MCF 10A (cell line): ENCODE data around the gene THADA. TPM values are rescaled to one million over a fixed set of nuclear protein-coding genes. Genes with fewer than 3 reads are reported as not detected.

Source experiments
- BruUV-seq: library from RNA; stranded (reverse); fragments of 400-500 nt; replicated peaks from 2 replicates; lab custom pipeline; 2021; lab: Mats Ljungman, UMichigan
- CTCF ChIA-PET: fragments of 300-600 bp; sonication (Branson Sonifier 250); formaldehyde crosslinking; extraction: SDS; loops from one replicate; lab custom pipeline; 2021; ENCODE audit warnings: antibody characterized with exemption, inconsistent platforms; lab: Yijun Ruan, JAX
- POLR2A ChIA-PET: fragments of 300-600, 350-650 bp; sonication (Branson Sonifier 250); formaldehyde crosslinking; extraction: SDS; loops from one replicate; lab custom pipeline; 2020; ENCODE audit warnings: antibody characterized with exemption, inconsistent platforms; lab: Yijun Ruan, JAX
- DNase-seq: peaks from one replicate; pipeline ENCODE4 v3.0.0-alpha.2; 2018; ENCODE audit not compliant: unreplicated experiment
- H3K27ac Mint-ChIP-seq: one replicate; pipeline ENCODE4 v1.8.0; 2022; ENCODE audit warnings: mild to moderate bottlenecking, low read depth, mixed read lengths; ENCODE audit not compliant: unreplicated experiment
- H3K27me3 Mint-ChIP-seq: one replicate; pipeline ENCODE4 v1.8.0; 2022; ENCODE audit warnings: mixed read lengths; ENCODE audit not compliant: insufficient read depth, unreplicated experiment
- H3K36me3 Mint-ChIP-seq: one replicate; pipeline ENCODE4 v1.8.0; 2022; ENCODE audit warnings: mild to moderate bottlenecking, moderate library complexity, mixed read lengths; ENCODE audit not compliant: insufficient read depth, unreplicated experiment
- H3K4me1 Mint-ChIP-seq: one replicate; pipeline ENCODE4 v1.8.0; 2022; ENCODE audit warnings: mixed read lengths; ENCODE audit not compliant: insufficient read depth, unreplicated experiment
- H3K4me3 Mint-ChIP-seq: one replicate; pipeline ENCODE4 v1.8.0; 2022; ENCODE audit warnings: mild to moderate bottlenecking, moderate library complexity, mixed read lengths; ENCODE audit not compliant: unreplicated experiment
- H3K9me3 Mint-ChIP-seq: one replicate; pipeline ENCODE4 v1.8.0; 2022; ENCODE audit warnings: mixed read lengths; ENCODE audit not compliant: unreplicated experiment
- intact Hi-C: fragments of 100-400 bp; cut with micrococcal nuclease; formaldehyde crosslinking; loops from 2 replicates; pipeline ENCODE4 v1.14.1; 2022
- total RNA-seq: library from RNA; stranded (reverse); gene quantifications from 2 replicates; pipeline ENCODE4 v1.2.3, GENCODE V29; 2022
- TF ChIP-seq, protein P1 (sequence below): fragments of 200-600 bp; IDR thresholded peaks from one replicate; pipeline ENCODE4 v1.8.0; 2022; ENCODE audit warnings: antibody characterized with exemption, mild to moderate bottlenecking; ENCODE audit not compliant: unreplicated experiment

The THADA gene
- total RNA-seq, 1 experiment from 2014 or later = 49.8 TPM

DNA sequence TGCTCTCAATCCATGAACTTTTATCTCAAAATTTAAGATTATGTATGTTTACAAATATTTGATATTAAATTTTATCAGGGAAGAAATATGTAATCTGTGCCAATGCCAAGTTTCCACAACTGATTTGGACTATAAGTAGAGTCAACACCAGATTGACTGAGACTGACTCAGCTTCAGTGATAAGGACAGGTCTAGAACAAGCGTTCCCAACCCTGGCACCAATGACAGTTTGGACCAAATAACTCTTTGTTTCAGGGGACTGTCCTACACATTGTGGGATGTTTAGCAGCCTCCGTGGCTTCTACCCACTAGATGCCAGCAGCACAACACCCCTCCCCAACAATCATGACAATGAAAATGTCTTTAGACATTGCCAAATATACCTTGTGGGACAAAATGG lies 165.3 kb downstream of the THADA start:
- Mint-ChIP-seq H3K27me3 (no peaks in the 10 kb centered on the region), H3K27ac (no peak overlapping the region), H3K36me3 (peaks cover 28% of the 10 kb centered on the region), H3K9me3 (no peaks in the 10 kb centered on the region), H3K4me3 (no peak overlapping the region), H3K4me1 (peaks cover 10% of the 10 kb centered on the region)
- intact Hi-C loops = no loop called here
- TF ChIP-seq, protein P1, sequence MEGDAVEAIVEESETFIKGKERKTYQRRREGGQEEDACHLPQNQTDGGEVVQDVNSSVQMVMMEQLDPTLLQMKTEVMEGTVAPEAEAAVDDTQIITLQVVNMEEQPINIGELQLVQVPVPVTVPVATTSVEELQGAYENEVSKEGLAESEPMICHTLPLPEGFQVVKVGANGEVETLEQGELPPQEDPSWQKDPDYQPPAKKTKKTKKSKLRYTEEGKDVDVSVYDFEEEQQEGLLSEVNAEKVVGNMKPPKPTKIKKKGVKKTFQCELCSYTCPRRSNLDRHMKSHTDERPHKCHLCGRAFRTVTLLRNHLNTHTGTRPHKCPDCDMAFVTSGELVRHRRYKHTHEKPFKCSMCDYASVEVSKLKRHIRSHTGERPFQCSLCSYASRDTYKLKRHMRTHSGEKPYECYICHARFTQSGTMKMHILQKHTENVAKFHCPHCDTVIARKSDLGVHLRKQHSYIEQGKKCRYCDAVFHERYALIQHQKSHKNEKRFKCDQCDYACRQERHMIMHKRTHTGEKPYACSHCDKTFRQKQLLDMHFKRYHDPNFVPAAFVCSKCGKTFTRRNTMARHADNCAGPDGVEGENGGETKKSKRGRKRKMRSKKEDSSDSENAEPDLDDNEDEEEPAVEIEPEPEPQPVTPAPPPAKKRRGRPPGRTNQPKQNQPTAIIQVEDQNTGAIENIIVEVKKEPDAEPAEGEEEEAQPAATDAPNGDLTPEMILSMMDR = no peak
- POLR2A ChIA-PET = interaction anchor here (0.6 to 1.5 kb wide), 4 partner anchors 24 to 401 kb away, joined by 3 to 6 read pairs (median 3); no protein-coding TSS in a partner anchor
- CTCF ChIA-PET = interaction anchor here (0.6 to 0.8 kb wide), 2 partner anchors 25 to 602 kb away, joined by 3 read pairs; no protein-coding TSS in a partner anchor
- DNase-seq = no peak
- no TSS peak for BruUV-seq

DNA sequence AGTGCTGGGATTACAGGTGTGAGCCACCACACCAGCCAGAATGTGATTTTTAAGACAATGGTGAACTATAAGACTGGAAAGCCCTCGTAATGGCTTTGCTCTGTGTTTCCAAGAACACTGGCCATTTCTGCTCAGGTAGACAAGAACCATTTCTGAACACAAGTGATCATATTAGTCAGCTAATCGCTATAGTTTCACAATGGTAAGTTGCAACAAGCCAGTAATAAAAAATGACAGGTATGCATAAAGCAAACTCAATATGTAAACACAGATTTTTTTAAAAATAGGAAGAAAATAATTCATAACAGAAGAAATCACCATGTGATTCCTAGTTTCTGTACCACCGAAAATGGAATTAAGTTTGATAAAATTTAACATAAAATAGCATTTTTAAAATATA lies 166.5 kb downstream of the THADA start:
- CTCF ChIA-PET = no interaction called here
- TF ChIP-seq, protein P1 = no peak
- no peaks in the 10 kb centered on the region for H3K27me3 Mint-ChIP-seq
- POLR2A ChIA-PET = interaction anchor here (0.9 to 1.5 kb wide), 6 partner anchors 10 to 91 kb away, joined by 3 to 4 read pairs (median 3); no protein-coding TSS in a partner anchor
- intact Hi-C loops = no loop called here
- peak overlapping the region; percentile 16 for H3K27ac Mint-ChIP-seq
- BruUV-seq = no TSS peak
- H3K4me3 Mint-ChIP-seq = no peak overlapping the region
- no peaks in the 10 kb centered on the region for H3K9me3 Mint-ChIP-seq
- peak; percentile 15 for DNase-seq
- peaks cover 12% of the 10 kb centered on the region for H3K4me1 Mint-ChIP-seq
- peaks cover 35% of the 10 kb centered on the region for H3K36me3 Mint-ChIP-seq

DNA sequence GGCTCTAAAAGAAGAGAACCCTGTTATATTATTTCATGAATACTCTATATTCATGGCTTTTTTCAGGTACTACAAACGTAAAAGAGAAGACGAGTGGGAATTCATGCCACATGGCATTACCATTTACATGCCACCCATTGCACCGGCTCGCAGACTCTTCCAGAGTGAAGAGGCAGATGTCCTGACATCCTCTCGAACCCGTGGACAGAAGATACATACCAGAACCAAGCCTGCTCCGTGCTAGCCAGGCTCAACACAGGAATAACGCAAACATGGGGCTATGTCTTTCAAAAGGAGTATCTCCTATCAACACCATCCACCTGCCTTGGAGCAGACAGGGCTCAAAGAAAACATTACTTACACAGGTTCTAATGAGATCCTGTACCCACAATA lies 168.8 kb downstream of the THADA start:
- H3K4me1 Mint-ChIP-seq = peaks cover 16% of the 10 kb centered on the region
- DNase-seq = no peak
- TF ChIP-seq, protein P1 = no peak
- intact Hi-C loops = no loop called here
- H3K36me3 Mint-ChIP-seq = peaks cover 28% of the 10 kb centered on the region
- H3K9me3 Mint-ChIP-seq = no peaks in the 10 kb centered on the region
- H3K27me3 Mint-ChIP-seq = no peaks in the 10 kb centered on the region
- peak overlapping the region; percentile 91 for H3K27ac Mint-ChIP-seq
- no peak overlapping the region for H3K4me3 Mint-ChIP-seq
- POLR2A ChIA-PET = interaction anchor here (0.5 to 2.7 kb wide), 20 partner anchors 8 to 295 kb away, joined by 3 to 22 read pairs (median 4); no protein-coding TSS in a partner anchor
- no TSS peak for BruUV-seq
- CTCF ChIA-PET = interaction anchor here (0.5 kb wide), 1 partner anchor 1098 kb away, joined by 3 read pairs; no protein-coding TSS in a partner anchor

DNA sequence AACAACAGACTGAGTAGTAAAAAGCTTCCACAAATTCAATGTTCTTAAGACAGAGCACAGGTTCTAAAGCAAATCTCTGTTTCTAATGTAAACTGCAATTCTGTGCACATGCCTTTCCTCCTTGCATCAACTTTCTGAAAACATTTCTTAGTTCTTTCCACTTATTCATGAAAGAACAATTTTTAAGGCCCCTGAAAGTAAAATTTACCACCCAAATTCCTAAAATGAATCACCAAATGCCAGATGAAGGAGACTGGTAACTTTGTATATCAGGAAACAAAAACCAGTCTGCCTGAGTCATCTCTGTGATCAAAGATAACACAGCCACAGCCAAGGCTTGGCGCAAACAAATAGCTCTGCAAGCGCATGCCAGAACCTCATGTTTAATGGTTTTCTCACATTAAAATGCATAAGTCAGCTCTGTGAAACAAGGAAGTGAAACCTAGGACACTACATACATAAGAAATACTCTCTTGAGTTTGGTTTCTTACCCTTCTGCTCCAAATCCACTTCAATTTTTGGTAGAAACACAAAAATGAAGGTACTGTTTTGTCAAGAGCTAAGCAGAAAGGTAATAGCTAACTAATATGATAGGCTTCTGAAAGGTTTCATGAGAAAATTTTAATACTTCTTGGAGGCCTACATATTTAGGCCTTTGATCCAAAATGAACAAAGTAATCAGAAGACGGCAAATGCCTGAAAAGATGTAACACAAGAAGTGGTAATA lies 169.4 kb downstream of the THADA start:
- no TSS peak for BruUV-seq
- H3K4me1 Mint-ChIP-seq = peaks cover 16% of the 10 kb centered on the region
- CTCF ChIA-PET = interaction anchor here (0.5 kb wide), 1 partner anchor 1097 kb away, joined by 3 read pairs; no protein-coding TSS in a partner anchor

More for the DNA sequence above, 169.4 kb downstream of the THADA start:
- TF ChIP-seq, protein P1 = no peak
- intact Hi-C loops = no loop called here
- POLR2A ChIA-PET = interaction anchor here (0.5 to 2.7 kb wide), 21 partner anchors 8 to 294 kb away, joined by 3 to 22 read pairs (median 4); no protein-coding TSS in a partner anchor
- Mint-ChIP-seq H3K4me3 (peak overlapping the region; percentile 20), H3K9me3 (no peaks in the 10 kb centered on the region), H3K36me3 (peaks cover 28% of the 10 kb centered on the region), H3K27me3 (no peaks in the 10 kb centered on the region), H3K27ac (peak overlapping the region; percentile 91)
- DNase-seq = peak; percentile 86
